ENCODE data around the gene CHAF1B.

CHAF1B gene

GRCh38 chr21:36431252-36431651, 46.1 kb downstream of the CHAF1B start:
- Histone ChIP-seq H3K9ac (ENCODE audit: low read length) (no peak overlapping the region), H3K36me3 (ENCODE audit: insufficient read depth, low read length) (no peaks in the 10 kb centered on the region), H3K27me3 (ENCODE audit: insufficient read depth, low read length) (peaks cover under 1% of the 10 kb centered on the region; the same call in 1 of the 2 replicates), H3K4me3 (ENCODE audit: low read depth, low read length, poor library complexity, severe bottlenecking) (no peak overlapping the region), H3K9me2 (ENCODE audit: low read depth, low read length) (no peaks in the 10 kb centered on the region), H3K4me1 (ENCODE audit: insufficient read depth, low read length, severe bottlenecking) (no peaks in the 10 kb centered on the region), H3F3A (ENCODE audit: insufficient read depth, low read length) (no peaks in the 10 kb centered on the region), H2AFZ (ENCODE audit: low read length) (no peak overlapping the region), H3K4me2 (ENCODE audit: low read length) (no peak overlapping the region), H3K9me3 (ENCODE audit: low read length) (no peaks in the 10 kb centered on the region), H3K27ac (ENCODE audit: low read depth, low read length, poor library complexity, severe bottlenecking) (no peak overlapping the region), H4K20me1 (ENCODE audit: insufficient read depth, low read length) (no peaks in the 10 kb centered on the region), H3K79me2 (ENCODE audit: insufficient read depth, low read length) (no peaks in the 10 kb centered on the region)
- no peak for TF ChIP-seq EZH2 (IDR thresholded peaks at IDR 0.05; ENCODE audit: borderline replicate concordance, low read length)
- no peak for TF ChIP-seq CTCF (IDR thresholded peaks at IDR 0.05; ENCODE audit: low read length)

- Histone ChIP-seq H3K4me1 (ENCODE audit: insufficient read depth, low read length, severe bottlenecking) (no peaks in the 10 kb centered on the region), H3K36me3 (ENCODE audit: insufficient read depth, low read length) (no peaks in the 10 kb centered on the region), H3K9ac (ENCODE audit: low read length) (no peak overlapping the region), H3K9me2 (ENCODE audit: low read depth, low read length) (no peaks in the 10 kb centered on the region), H2AFZ (ENCODE audit: low read length) (no peak overlapping the region), H3K9me3 (ENCODE audit: low read length) (no peaks in the 10 kb centered on the region), H3K27me3 (ENCODE audit: insufficient read depth, low read length) (peaks cover 6% of the 10 kb centered on the region; the same call in 1 of the 2 replicates), H3K4me2 (ENCODE audit: low read length) (no peak overlapping the region), H3K4me3 (ENCODE audit: low read depth, low read length, poor library complexity, severe bottlenecking) (no peak overlapping the region), H3K27ac (ENCODE audit: low read depth, low read length, poor library complexity, severe bottlenecking) (no peak overlapping the region), H3F3A (ENCODE audit: insufficient read depth, low read length) (no peaks in the 10 kb centered on the region), H4K20me1 (ENCODE audit: insufficient read depth, low read length) (no peaks in the 10 kb centered on the region), H3K79me2 (ENCODE audit: insufficient read depth, low read length) (no peaks in the 10 kb centered on the region)
- TF ChIP-seq EZH2 (IDR thresholded peaks at IDR 0.05; ENCODE audit: borderline replicate concordance, low read length) (no peak), CTCF (IDR thresholded peaks at IDR 0.05; ENCODE audit: low read length) (no peak)
Observed at GRCh38 chr21:36433059-36433709, 48.0 kb downstream of the CHAF1B start.

GRCh38 chr21:36434144-36434543, 49.0 kb downstream of the CHAF1B start:
- H3K36me3 ChIP-seq (ENCODE audit: insufficient read depth, low read length) = no peaks in the 10 kb centered on the region
- no peak overlapping the region for H3K27ac ChIP-seq (ENCODE audit: low read depth, low read length, poor library complexity, severe bottlenecking)
- no peaks in the 10 kb centered on the region for H3K79me2 ChIP-seq (ENCODE audit: insufficient read depth, low read length)
- H3K4me3 ChIP-seq (ENCODE audit: low read depth, low read length, poor library complexity, severe bottlenecking) = no peak overlapping the region
- peaks cover 6% of the 10 kb centered on the region; the same call in 1 of the 2 replicates for H3K27me3 ChIP-seq (ENCODE audit: insufficient read depth, low read length)
- no peak for TF ChIP-seq EZH2 (IDR thresholded peaks at IDR 0.05; ENCODE audit: borderline replicate concordance, low read length)
- TF ChIP-seq CTCF (IDR thresholded peaks at IDR 0.05; ENCODE audit: low read length) = no peak
- no peaks in the 10 kb centered on the region for H3K9me3 ChIP-seq (ENCODE audit: low read length)
- no peak overlapping the region for H2AFZ ChIP-seq (ENCODE audit: low read length)
- no peaks in the 10 kb centered on the region for H3K9me2 ChIP-seq (ENCODE audit: low read depth, low read length)
- H3K4me1 ChIP-seq (ENCODE audit: insufficient read depth, low read length, severe bottlenecking) = no peaks in the 10 kb centered on the region
- H3F3A ChIP-seq (ENCODE audit: insufficient read depth, low read length) = no peaks in the 10 kb centered on the region
- H3K4me2 ChIP-seq (ENCODE audit: low read length) = no peak overlapping the region
- H3K9ac ChIP-seq (ENCODE audit: low read length) = no peak overlapping the region
- H4K20me1 ChIP-seq (ENCODE audit: insufficient read depth, low read length) = no peaks in the 10 kb centered on the region
